HepG2 (cell line): ENCODE results near the gene FDXR. TPM values are rescaled to one million over a fixed set of nuclear protein-coding genes. Genes with fewer than 3 reads are reported as not detected.

ENCODE experiments used
- ATAC-seq: fragments of 200-7000 bp; cut with Tn5 transposase; 3 replicates; pipeline ENCODE4 v1.9.1; 2020; ENCODE audit warnings: mild to moderate bottlenecking, moderate library complexity
- BruUV-seq: library from RNA; stranded (reverse); fragments of 400-500 nt; replicated peaks from 2 replicates; lab custom pipeline; 2021; lab: Mats Ljungman, UMichigan
- CTCF ChIA-PET: fragments of 300-600 bp; formaldehyde crosslinking; extraction: SDS; loops from one replicate; lab custom pipeline; 2021; ENCODE audit warnings: low total read pairs, inconsistent platforms, low intra/inter-chr PET ratio; lab: Yijun Ruan, JAX
- POLR2A ChIA-PET: fragments of 350-600 bp; sonication (Branson Sonifier 250); formaldehyde crosslinking; loops from one replicate; lab custom pipeline; 2020; ENCODE audit warnings: antibody characterized with exemption, inconsistent platforms; lab: Yijun Ruan, JAX
- DNase-seq: peaks from one replicate; pipeline ENCODE4 v3.0.0-alpha.2; 2015; ENCODE audit warnings: low spot score
- FAIRE-seq: peaks from 3 replicates; lab custom pipeline; 2011; peaks lifted over from hg19 to GRCh38; lab: Jason Lieb, UNC
- H2AFZ ChIP-seq: one replicate; pipeline ENCODE4 v1.6.1; 2011; ENCODE audit warnings: low read length, inconsistent platforms
- H3K27ac ChIP-seq: fragments of 300-600 bp; 3 replicates; pipeline ENCODE4 v1.8.0; 2011; ENCODE audit warnings: mixed run types, mild to moderate bottlenecking, mixed read lengths, low read length, inconsistent platforms; ENCODE audit not compliant: insufficient read depth; ENCODE audit errors: extremely low read length
- H3K27me3 ChIP-seq, 2 experiments: fragments of 200-600 bp in 1 of 2; 2 replicates in 1 of 2; 3 replicates in 1 of 2; pipeline versions ENCODE4 v1.6.0 to v1.8.0; 2011; ENCODE audit warnings: low read length in 2 of 2, mild to moderate bottlenecking in 2 of 2, moderate library complexity in 2 of 2, inconsistent platforms in 1 of 2; ENCODE audit not compliant: insufficient read depth in 2 of 2, control insufficient read depth in 1 of 2
- H3K36me3 ChIP-seq, 2 experiments: fragments of 200-600 bp in 1 of 2; replicated peaks in 1 of 2; 2 replicates in 1 of 2; 3 replicates in 1 of 2; pipeline versions ENCODE4 v1.5.1 to v1.8.0; 2011; ENCODE audit warnings: low read length in 2 of 2, inconsistent platforms in 1 of 2; ENCODE audit not compliant: insufficient read depth in 2 of 2, control insufficient read depth in 1 of 2
- H3K4me1 ChIP-seq: 2 replicates; pipeline ENCODE4 v1.5.1; 2012; ENCODE audit warnings: low read length, inconsistent platforms; ENCODE audit not compliant: insufficient read depth
- H3K4me2 ChIP-seq: 2 replicates; pipeline ENCODE4 v1.6.0; 2011; ENCODE audit warnings: low read depth, low read length, inconsistent platforms
- H3K4me3 ChIP-seq, 3 experiments: fragments of 200-600 bp in 1 of 3; sonication (generic), shearing (Covaris generic) in 1 of 3; replicated peaks in 1 of 3; 2 replicates each; pipeline ENCODE4 v1.5.1; 2011 to 2016; ENCODE audit warnings: low read length in 3 of 3, inconsistent platforms in 2 of 3, low read depth in 2 of 3, mild to moderate bottlenecking in 2 of 3, control low read depth in 1 of 3, mixed read lengths in 1 of 3; ENCODE audit not compliant: insufficient read depth in 1 of 3
- H3K79me2 ChIP-seq: one replicate; pipeline ENCODE4 v1.6.1; 2011; ENCODE audit warnings: low read length, inconsistent platforms; ENCODE audit not compliant: insufficient read depth
- H3K9ac ChIP-seq: 2 replicates; pipeline ENCODE4 v1.6.0; 2011; ENCODE audit warnings: mild to moderate bottlenecking, low read depth, low read length, inconsistent platforms; ENCODE audit not compliant: insufficient read depth
- H3K9me3 ChIP-seq: 2 replicates; pipeline ENCODE4 v1.5.1; 2012; ENCODE audit warnings: mild to moderate bottlenecking, low read length
- H4K20me1 ChIP-seq: 2 replicates; pipeline ENCODE4 v1.6.0; 2011; ENCODE audit warnings: inconsistent platforms, mild to moderate bottlenecking, low read length, moderate library complexity; ENCODE audit not compliant: insufficient read depth
- CCDC6 ChIP-seq: sonication (generic); formaldehyde crosslinking; IDR thresholded peaks from 2 replicates; pipeline ENCODE4 v1.8.1; 2022; ENCODE audit warnings: mild to moderate bottlenecking, missing genetic modification reagents, moderate library complexity
- HOXA5 ChIP-seq: sonication (generic); formaldehyde crosslinking; IDR thresholded peaks from 2 replicates; pipeline ENCODE4 v1.4.0; 2020; ENCODE audit warnings: missing genetic modification reagents
- KDM6A ChIP-seq: IDR thresholded peaks from 2 replicates; pipeline ENCODE4 v1.6.1; 2016; ENCODE audit warnings: low read depth
- NBN ChIP-seq: fragments of 450-650 bp; conservative IDR thresholded peaks from 2 replicates; pipeline ENCODE4 v1.6.1; 2017
- ZNF207 ChIP-seq: fragments of 450-650 bp; IDR thresholded peaks from 2 replicates; pipeline ENCODE4 v1.6.1; 2016; ENCODE audit warnings: antibody characterized with exemption, borderline replicate concordance
- WGBS: methylation state at CpG from one replicate; pipeline ENCODE4 v1.1.6; 2017; ENCODE audit warnings: low lambda C conversion rate; 5-methylcytosine and 5-hydroxymethylcytosine counted together
- in situ Hi-C: cut with HindIII; loops from 2 replicates; pipeline ENCODE4 v1.10.0; 2017; ENCODE audit warnings: low pct_unique_long_range_greater_than_20kb; ENCODE audit not compliant: extremely low pct_ligation_motif_present
- intact Hi-C: fragments of 100-400 bp; cut with micrococcal nuclease; formaldehyde crosslinking; loops from one replicate; pipeline ENCODE4 v1.10.0; 2022; ENCODE audit not compliant: unreplicated experiment
- polyA plus RNA-seq, 8 experiments: library from polyadenylated mRNA; depleted of rRNA in 3 of 8; stranded (reverse) in 7 of 8; unstranded in 1 of 8; fragments of >200 nt; fragmentation: Illumina TruSeq in 4 of 8; extraction: Trizol in 4 of 8; gene quantifications; 2 replicates each; pipeline versions ENCODE4 v1.2.1 to v1.2.3, GENCODE V29; 2011 to 2016; ENCODE audit warnings: low read depth in 4 of 8, missing spikeins in 1 of 8, mixed read lengths in 1 of 8; ENCODE audit not compliant: insufficient read depth in 1 of 8
- total RNA-seq, 5 experiments: library from RNA; depleted of rRNA; stranded (reverse); fragments of >200 nt; fragmentation: Illumina TruSeq; extraction: Trizol; gene quantifications; 2 replicates each; pipeline ENCODE4 v1.2.3, GENCODE V29; 2016; ENCODE audit warnings: low read depth in 1 of 5
- TF ChIP-seq, protein P1 (sequence below): sonication (generic); formaldehyde crosslinking; IDR thresholded peaks from 2 replicates; pipeline ENCODE4 v1.5.1; 2020; ENCODE audit warnings: missing genetic modification reagents, mild to moderate bottlenecking, borderline replicate concordance
- TF ChIP-seq, protein P2 (sequence below): fragments of 450-650 bp; IDR thresholded peaks from 2 replicates; pipeline ENCODE4 v1.6.1; 2016
- TF ChIP-seq, protein P3 (sequence below): sonication (generic); formaldehyde crosslinking; IDR thresholded peaks from 2 replicates; pipeline ENCODE4 v1.8.0; 2022; ENCODE audit warnings: missing genetic modification reagents, mild to moderate bottlenecking, moderate library complexity, borderline replicate concordance

The FDXR gene
- total and polyA plus RNA-seq, 2 of the 13 experiments (the other 11 are each of a cell fraction or from before 2014, with no cell fraction given), result 23.4 to 116 TPM

DNA sequence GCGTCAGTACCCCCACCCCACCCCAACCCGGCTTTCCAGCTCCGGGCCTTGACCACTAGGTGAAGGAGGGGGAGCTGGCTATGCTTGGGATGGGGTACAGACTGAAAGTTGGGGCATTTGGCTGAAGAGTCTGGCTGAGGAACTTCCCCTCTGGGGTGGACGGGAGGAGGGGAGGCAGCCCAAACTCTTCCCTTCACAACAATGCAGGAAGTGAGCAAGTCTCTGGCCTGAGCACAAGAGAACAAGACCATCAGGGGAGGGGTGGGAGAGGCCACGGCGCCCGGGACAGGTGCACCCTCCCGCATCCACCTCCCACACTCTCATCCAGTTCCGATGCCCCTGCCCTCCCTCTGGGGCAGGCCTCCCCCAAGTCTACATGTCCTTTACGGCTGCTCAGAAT is 44.6 kb upstream of the FDXR start (continued):
- TF ChIP-seq KDM6A (CRISPR knock-in tag), result no peak
- TF ChIP-seq, protein P1, sequence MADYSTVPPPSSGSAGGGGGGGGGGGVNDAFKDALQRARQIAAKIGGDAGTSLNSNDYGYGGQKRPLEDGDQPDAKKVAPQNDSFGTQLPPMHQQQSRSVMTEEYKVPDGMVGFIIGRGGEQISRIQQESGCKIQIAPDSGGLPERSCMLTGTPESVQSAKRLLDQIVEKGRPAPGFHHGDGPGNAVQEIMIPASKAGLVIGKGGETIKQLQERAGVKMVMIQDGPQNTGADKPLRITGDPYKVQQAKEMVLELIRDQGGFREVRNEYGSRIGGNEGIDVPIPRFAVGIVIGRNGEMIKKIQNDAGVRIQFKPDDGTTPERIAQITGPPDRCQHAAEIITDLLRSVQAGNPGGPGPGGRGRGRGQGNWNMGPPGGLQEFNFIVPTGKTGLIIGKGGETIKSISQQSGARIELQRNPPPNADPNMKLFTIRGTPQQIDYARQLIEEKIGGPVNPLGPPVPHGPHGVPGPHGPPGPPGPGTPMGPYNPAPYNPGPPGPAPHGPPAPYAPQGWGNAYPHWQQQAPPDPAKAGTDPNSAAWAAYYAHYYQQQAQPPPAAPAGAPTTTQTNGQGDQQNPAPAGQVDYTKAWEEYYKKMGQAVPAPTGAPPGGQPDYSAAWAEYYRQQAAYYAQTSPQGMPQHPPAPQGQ, result no peak
- TF ChIP-seq, all 625 proteins: peak for 0

GRCh38 chr17:74916851-74917199 is 44.0 kb upstream of the FDXR start:
- no peak overlapping the region for H3K9ac ChIP-seq
- no peak overlapping the region for H3K27ac ChIP-seq
- FAIRE-seq (peak; percentile 56), ATAC-seq (no peak), DNase-seq (no peak)
- H3K4me3 ChIP-seq, result no peak overlapping the region
- intact Hi-C loops (no loop called here), in situ Hi-C loops (loop anchor here (5.0 kb wide), 1 partner anchor 90 kb away; no protein-coding TSS in a partner anchor)
- ChIA-PET POLR2A (interaction anchor here (1.0 kb wide), 1 partner anchor 44 kb away, joined by 3 read pairs; the partner anchor contains the start of gene FDXR), CTCF (no interaction called here)
- no peaks in the 10 kb centered on the region for H3K9me3 ChIP-seq
- H3K4me2 ChIP-seq, result no peak overlapping the region
- no TSS peak for BruUV-seq
- H3K36me3 ChIP-seq, result no peaks in the 10 kb centered on the region
- H3K27me3 ChIP-seq, result peaks cover 8 to 46% of the 10 kb centered on the region in 2 experiments
- no peak overlapping the region for H2AFZ ChIP-seq
- 64% methylated on average over 11 of the region's 11 CpGs for WGBS
- peaks cover 29% of the 10 kb centered on the region for H3K4me1 ChIP-seq
- H4K20me1 ChIP-seq, result no peaks in the 10 kb centered on the region
- H3K79me2 ChIP-seq, result no peaks in the 10 kb centered on the region
- 0 out of 2 replicates have a peak, but pooled peaks have one; percentile 68 for TF ChIP-seq NBN
- TF ChIP-seq HOXA5 (CRISPR knock-in tag), result no peak
- TF ChIP-seq ZNF207, result 0 out of 2 replicates have a peak, but pooled peaks have one; percentile 39
- TF ChIP-seq CCDC6 (CRISPR knock-in tag), result no peak
- TF ChIP-seq, protein P2, sequence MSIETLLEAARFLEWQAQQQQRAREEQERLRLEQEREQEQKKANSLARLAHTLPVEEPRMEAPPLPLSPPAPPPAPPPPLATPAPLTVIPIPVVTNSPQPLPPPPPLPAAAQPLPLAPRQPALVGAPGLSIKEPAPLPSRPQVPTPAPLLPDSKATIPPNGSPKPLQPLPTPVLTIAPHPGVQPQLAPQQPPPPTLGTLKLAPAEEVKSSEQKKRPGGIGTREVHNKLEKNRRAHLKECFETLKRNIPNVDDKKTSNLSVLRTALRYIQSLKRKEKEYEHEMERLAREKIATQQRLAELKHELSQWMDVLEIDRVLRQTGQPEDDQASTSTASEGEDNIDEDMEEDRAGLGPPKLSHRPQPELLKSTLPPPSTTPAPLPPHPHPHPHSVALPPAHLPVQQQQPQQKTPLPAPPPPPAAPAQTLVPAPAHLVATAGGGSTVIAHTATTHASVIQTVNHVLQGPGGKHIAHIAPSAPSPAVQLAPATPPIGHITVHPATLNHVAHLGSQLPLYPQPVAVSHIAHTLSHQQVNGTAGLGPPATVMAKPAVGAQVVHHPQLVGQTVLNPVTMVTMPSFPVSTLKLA, result peak; percentile 84
- TF ChIP-seq, protein P3, sequence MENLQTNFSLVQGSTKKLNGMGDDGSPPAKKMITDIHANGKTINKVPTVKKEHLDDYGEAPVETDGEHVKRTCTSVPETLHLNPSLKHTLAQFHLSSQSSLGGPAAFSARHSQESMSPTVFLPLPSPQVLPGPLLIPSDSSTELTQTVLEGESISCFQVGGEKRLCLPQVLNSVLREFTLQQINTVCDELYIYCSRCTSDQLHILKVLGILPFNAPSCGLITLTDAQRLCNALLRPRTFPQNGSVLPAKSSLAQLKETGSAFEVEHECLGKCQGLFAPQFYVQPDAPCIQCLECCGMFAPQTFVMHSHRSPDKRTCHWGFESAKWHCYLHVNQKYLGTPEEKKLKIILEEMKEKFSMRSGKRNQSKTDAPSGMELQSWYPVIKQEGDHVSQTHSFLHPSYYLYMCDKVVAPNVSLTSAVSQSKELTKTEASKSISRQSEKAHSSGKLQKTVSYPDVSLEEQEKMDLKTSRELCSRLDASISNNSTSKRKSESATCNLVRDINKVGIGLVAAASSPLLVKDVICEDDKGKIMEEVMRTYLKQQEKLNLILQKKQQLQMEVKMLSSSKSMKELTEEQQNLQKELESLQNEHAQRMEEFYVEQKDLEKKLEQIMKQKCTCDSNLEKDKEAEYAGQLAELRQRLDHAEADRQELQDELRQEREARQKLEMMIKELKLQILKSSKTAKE (CRISPR knock-in tag), result 0 out of 2 replicates have a peak, but pooled peaks have one; percentile 10
